ENCODE data around the gene PARVA. TPM values are rescaled to one million over a fixed set of nuclear protein-coding genes. Genes with fewer than 3 reads are reported as not detected.
A peak's percentile ranks its signal among the peaks of the same experiment; 100 is the strongest.

Gene PARVA
- polyA plus RNA-seq, 1 experiment = 142 TPM

DNA sequence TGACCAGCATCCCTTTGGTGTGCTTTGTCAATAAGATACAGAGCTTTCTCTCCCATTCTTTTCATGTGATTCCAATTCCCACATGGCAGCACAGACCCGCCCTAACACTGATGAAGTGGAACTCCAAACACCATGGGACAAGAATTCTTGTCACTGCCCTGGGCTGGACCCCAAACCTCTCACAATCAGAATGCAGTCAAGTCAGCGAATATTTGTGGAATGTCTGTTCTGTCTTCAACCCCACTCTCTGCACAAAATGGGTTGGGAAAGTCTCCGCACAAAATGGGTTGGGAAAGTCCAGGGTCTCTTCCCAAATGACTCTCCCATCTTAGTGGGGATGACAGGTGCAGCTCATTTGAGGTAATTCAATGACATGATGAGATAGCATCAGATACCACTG is 157.9 kb downstream of the PARVA start:
- TF ChIP-seq, protein P1, sequence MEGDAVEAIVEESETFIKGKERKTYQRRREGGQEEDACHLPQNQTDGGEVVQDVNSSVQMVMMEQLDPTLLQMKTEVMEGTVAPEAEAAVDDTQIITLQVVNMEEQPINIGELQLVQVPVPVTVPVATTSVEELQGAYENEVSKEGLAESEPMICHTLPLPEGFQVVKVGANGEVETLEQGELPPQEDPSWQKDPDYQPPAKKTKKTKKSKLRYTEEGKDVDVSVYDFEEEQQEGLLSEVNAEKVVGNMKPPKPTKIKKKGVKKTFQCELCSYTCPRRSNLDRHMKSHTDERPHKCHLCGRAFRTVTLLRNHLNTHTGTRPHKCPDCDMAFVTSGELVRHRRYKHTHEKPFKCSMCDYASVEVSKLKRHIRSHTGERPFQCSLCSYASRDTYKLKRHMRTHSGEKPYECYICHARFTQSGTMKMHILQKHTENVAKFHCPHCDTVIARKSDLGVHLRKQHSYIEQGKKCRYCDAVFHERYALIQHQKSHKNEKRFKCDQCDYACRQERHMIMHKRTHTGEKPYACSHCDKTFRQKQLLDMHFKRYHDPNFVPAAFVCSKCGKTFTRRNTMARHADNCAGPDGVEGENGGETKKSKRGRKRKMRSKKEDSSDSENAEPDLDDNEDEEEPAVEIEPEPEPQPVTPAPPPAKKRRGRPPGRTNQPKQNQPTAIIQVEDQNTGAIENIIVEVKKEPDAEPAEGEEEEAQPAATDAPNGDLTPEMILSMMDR (IDR thresholded peaks at IDR 0.05; ENCODE audit: low read depth, low read length) = no peak
- no peaks in the 10 kb centered on the region for H3K9me3 ChIP-seq (ENCODE audit: control insufficient read depth, insufficient read depth, low read length)
- DNase-seq (ENCODE audit: low read depth, low spot score) = no peak
- ChIA-PET POLR2A (no interaction called here), CTCF (no interaction called here)
- H3K27me3 ChIP-seq (ENCODE audit: control insufficient read depth, insufficient read depth, low read length) = no peaks in the 10 kb centered on the region
- H3K4me3 ChIP-seq (ENCODE audit: low read depth, low read length) = no peak overlapping the region
- no peak overlapping the region for H3K27ac ChIP-seq (ENCODE audit: low read depth, low read length)

DNA sequence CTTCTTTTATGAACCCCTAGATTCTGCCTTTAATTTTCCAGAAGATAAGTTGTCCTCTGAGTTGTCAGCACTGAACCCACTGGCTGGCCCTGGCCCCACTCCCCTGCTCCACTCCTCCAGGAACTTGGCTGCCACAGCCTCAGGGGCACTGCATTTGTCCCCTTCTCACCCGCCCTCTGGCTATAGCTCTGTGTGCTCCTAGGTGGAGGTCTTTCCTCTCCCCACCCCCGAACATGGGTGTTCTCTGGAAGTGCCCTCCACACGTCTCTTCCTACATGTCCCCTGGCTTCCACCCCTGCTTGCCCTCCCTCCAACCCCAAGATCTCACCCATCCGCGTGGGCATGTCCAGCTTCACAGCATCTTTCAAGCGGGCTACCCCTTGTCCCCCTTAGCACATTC is 159.2 kb downstream of the PARVA start:
- TF ChIP-seq, protein P1 (IDR thresholded peaks at IDR 0.05; ENCODE audit: low read depth, low read length) = no peak
- no peak for DNase-seq (ENCODE audit: low read depth, low spot score)
- CTCF ChIA-PET = interaction anchor here (1.8 kb wide), 1 partner anchor 205 kb away, joined by 7 read pairs; no protein-coding TSS in a partner anchor
- Histone ChIP-seq H3K27me3 (ENCODE audit: control insufficient read depth, insufficient read depth, low read length) (no peaks in the 10 kb centered on the region), H3K27ac (ENCODE audit: low read depth, low read length) (no peak overlapping the region), H3K9me3 (ENCODE audit: control insufficient read depth, insufficient read depth, low read length) (no peaks in the 10 kb centered on the region), H3K4me3 (ENCODE audit: low read depth, low read length) (no peak overlapping the region)
- POLR2A ChIA-PET = no interaction called here

DNA sequence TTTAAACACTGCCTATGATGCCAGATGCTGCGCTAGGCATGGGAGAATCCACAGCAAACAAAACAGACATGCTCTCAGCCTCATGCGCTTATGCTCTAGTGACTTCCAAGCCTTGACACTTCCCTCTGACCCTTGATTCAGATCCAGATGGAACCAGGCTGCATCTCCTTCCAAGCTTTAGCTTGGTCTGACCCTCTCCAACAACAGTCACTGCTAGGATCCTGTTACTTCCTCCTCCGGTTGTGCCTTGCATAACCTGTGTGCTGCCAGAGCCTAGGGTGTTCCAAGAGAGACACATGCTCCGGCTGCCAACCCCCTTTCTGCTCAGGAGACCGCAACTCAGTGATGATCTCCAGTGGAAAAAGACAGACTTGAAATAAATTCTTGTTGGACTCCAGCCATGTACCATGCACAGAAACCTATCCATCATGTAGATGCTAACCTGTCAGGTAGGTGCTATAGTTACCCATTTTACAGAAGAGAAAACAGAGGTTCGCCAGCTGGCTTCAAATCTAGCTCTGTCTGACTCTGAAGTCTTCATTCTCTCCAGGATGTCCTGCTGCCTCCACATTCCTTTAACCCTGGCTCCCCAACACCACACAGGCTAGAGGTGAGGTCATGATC is 160.5 kb downstream of the PARVA start:
- Histone ChIP-seq H3K4me3 (ENCODE audit: low read depth, low read length) (no peak overlapping the region), H3K9me3 (ENCODE audit: control insufficient read depth, insufficient read depth, low read length) (no peaks in the 10 kb centered on the region), H3K27ac (ENCODE audit: low read depth, low read length) (peak overlapping the region; percentile 54), H3K27me3 (ENCODE audit: control insufficient read depth, insufficient read depth, low read length) (no peaks in the 10 kb centered on the region)
- TF ChIP-seq, protein P1 (IDR thresholded peaks at IDR 0.05; ENCODE audit: low read depth, low read length) = no peak
- DNase-seq (ENCODE audit: low read depth, low spot score) = no peak
- CTCF ChIA-PET = interaction anchor here (1.3 to 1.8 kb wide), 2 partner anchors 51 to 206 kb away, joined by 3 to 7 read pairs; no protein-coding TSS in a partner anchor
- POLR2A ChIA-PET = no interaction called here

DNA sequence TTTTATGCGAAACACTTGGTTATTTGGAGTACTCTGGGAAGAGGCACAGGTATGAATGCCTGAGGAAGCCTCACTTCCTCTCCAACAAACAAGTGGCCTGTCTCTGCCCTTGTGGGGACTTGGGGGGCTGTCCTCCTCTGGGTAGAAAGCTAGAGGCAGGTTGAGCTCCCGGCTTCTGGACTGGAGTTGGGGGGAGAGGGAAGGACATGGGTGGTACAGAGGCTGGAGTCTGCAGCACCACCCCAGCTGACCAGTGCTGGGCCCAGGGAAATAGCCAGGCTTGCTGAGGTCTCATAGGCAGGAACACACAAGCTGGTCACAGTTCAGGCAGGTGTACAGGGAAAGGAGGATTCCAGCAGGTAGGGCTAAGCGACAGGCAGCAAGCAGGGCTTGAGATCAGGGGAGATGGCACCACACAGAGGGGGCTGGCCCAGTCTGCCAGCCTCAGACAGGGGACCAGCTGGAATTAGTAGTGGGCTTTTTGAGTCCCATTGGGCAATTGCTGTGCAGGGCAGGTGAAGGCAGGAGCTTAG is 161.6 kb downstream of the PARVA start:
- CTCF ChIA-PET = interaction anchor here (1.1 to 1.3 kb wide), 2 partner anchors 52 to 208 kb away, joined by 3 read pairs; no protein-coding TSS in a partner anchor
- no peak for DNase-seq (ENCODE audit: low read depth, low spot score)
- no peaks in the 10 kb centered on the region for H3K9me3 ChIP-seq (ENCODE audit: control insufficient read depth, insufficient read depth, low read length)
- H3K27me3 ChIP-seq (ENCODE audit: control insufficient read depth, insufficient read depth, low read length) = no peaks in the 10 kb centered on the region
- H3K27ac ChIP-seq (ENCODE audit: low read depth, low read length) = peak overlapping the region; percentile 99
- TF ChIP-seq, protein P1 (IDR thresholded peaks at IDR 0.05; ENCODE audit: low read depth, low read length) = no peak
- POLR2A ChIA-PET = interaction anchor here (1.0 to 1.2 kb wide), 2 partner anchors 18 to 127 kb away, joined by 3 to 4 read pairs; no protein-coding TSS in a partner anchor
- no peak overlapping the region for H3K4me3 ChIP-seq (ENCODE audit: low read depth, low read length)

DNA sequence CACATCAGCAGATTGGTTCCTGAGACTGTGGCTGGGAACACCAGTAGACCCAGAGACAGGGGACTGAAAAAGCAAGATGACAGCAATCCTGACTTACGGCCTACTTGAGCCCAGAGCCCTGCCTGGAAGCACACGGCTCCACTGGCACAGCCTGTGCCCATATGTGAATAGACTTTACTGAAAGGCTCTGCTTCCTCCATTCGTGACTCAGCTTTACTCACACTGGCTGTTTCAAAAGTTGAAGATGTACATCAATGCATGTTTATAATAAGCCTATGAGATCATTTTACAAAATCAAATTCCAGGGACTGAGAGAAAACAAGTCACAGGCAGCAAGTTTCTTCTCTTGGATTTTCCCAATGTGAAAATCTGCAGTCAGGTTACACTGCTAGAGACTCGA is 162.2 kb downstream of the PARVA start:
- ChIA-PET CTCF (interaction anchor here (1.1 to 1.2 kb wide), 2 partner anchors 13 to 209 kb away, joined by 3 to 4 read pairs; no protein-coding TSS in a partner anchor), POLR2A (interaction anchor here (1.0 to 1.7 kb wide), 5 partner anchors 17 to 134 kb away, joined by 3 to 7 read pairs (median 4); partner anchors contain the start of gene TEAD1)
- DNase-seq (ENCODE audit: low read depth, low spot score) = peak; percentile 91
- H3K9me3 ChIP-seq (ENCODE audit: control insufficient read depth, insufficient read depth, low read length) = no peaks in the 10 kb centered on the region
- H3K27ac ChIP-seq (ENCODE audit: low read depth, low read length) = peak overlapping the region; percentile 99
- TF ChIP-seq, protein P1 (IDR thresholded peaks at IDR 0.05; ENCODE audit: low read depth, low read length) = no peak
- H3K4me3 ChIP-seq (ENCODE audit: low read depth, low read length) = no peak overlapping the region
- H3K27me3 ChIP-seq (ENCODE audit: control insufficient read depth, insufficient read depth, low read length) = no peaks in the 10 kb centered on the region
